Measurements from ENCODE around the gene GID4.

The GID4 gene

GRCh38 chr17:18076936-18077335 is 37.7 kb downstream of the GID4 start:
- no peak overlapping the region for H3K4me3 ChIP-seq (ENCODE audit: low read depth, low read length)
- TF ChIP-seq CTCF (IDR thresholded peaks at IDR 0.05; ENCODE audit: insufficient read depth, low read depth, low read length, missing control alignments): no peak
- no peak for DNase-seq (ENCODE audit: low read depth)

GRCh38 chr17:18079543-18079942 is 40.3 kb downstream of the GID4 start:
- no peak for DNase-seq (ENCODE audit: low read depth)
- TF ChIP-seq CTCF (IDR thresholded peaks at IDR 0.05; ENCODE audit: insufficient read depth, low read depth, low read length, missing control alignments): no peak
- no peak overlapping the region for H3K4me3 ChIP-seq (ENCODE audit: low read depth, low read length)

GRCh38 chr17:18084256-18084655 is 45.0 kb downstream of the GID4 start:
- no peak for TF ChIP-seq CTCF (IDR thresholded peaks at IDR 0.05; ENCODE audit: insufficient read depth, low read depth, low read length, missing control alignments)

GRCh38 chr17:18087610-18088491 is 48.6 kb downstream of the GID4 start, which contains the start of gene DRG2:
Gene DRG2, plus strand, starts transcription at chr17:18087948. Its CDS starts 76 bp downstream, at chr17:18088024.
- no peak for TF ChIP-seq CTCF (IDR thresholded peaks at IDR 0.05; ENCODE audit: insufficient read depth, low read depth, low read length, missing control alignments)
- peak; percentile 94 for DNase-seq (ENCODE audit: low read depth)
- peak within 1 kb of the TSS; percentile 63 for H3K4me3 ChIP-seq (ENCODE audit: low read depth, low read length)

More at GRCh38 chr17:18084256-18084655, 45.0 kb downstream of the GID4 start:
- H3K4me3 ChIP-seq (ENCODE audit: low read depth, low read length): no peak overlapping the region
- no peak for DNase-seq (ENCODE audit: low read depth)

- TF ChIP-seq CTCF (IDR thresholded peaks at IDR 0.05; ENCODE audit: insufficient read depth, low read depth, low read length, missing control alignments): no peak
- H3K4me3 ChIP-seq (ENCODE audit: low read depth, low read length): no peak overlapping the region
- no peak for DNase-seq (ENCODE audit: low read depth)
These were observed 50.4 kb downstream of the GID4 start for GRCh38 chr17:18089613-18090012.

- DNase-seq (ENCODE audit: low read depth): no peak
- H3K4me3 ChIP-seq (ENCODE audit: low read depth, low read length): no peak overlapping the region
- TF ChIP-seq CTCF (IDR thresholded peaks at IDR 0.05; ENCODE audit: insufficient read depth, low read depth, low read length, missing control alignments): no peak
These were observed 54.6 kb downstream of the GID4 start for GRCh38 chr17:18093616-18094408.
